Activated CD8-positive, alpha-beta memory T cell treated with anti-CD3 and anti-CD28 coated beads, Interleukin-2, amount 50 U/mL, for 48 hours (primary cell): Measurements from ENCODE around the gene SECISBP2L.
A peak's percentile ranks its signal among the peaks of the same experiment; 100 is the strongest.
"Not testable (repeated sequence)": the region's sequence is repeated elsewhere in the genome, so short reads cannot be mapped to it uniquely, and the experiment has no call there.

Experiments
- DNase-seq: peaks from one replicate; pipeline ENCODE4 v3.0.0-alpha.2; 2020

The SECISBP2L gene

GRCh38 chr15:48992545-48992944 is 53.7 kb downstream of the SECISBP2L start:
- no peak for DNase-seq

- no peak for DNase-seq
Observed at GRCh38 chr15:48992096-48992495, 54.1 kb downstream of the SECISBP2L start.

GRCh38 chr15:48989170-48989569 is 57.1 kb downstream of the SECISBP2L start:
- DNase-seq = no peak

- no peak for DNase-seq
Observed at GRCh38 chr15:48987142-48987541, 59.1 kb downstream of the SECISBP2L start.

- no peak for DNase-seq
Observed at GRCh38 chr15:48986240-48986639, 60.0 kb downstream of the SECISBP2L start.

GRCh38 chr15:48985516-48985915 is 60.7 kb downstream of the SECISBP2L start:
- no peak for DNase-seq

GRCh38 chr15:48984811-48985352 is 61.4 kb downstream of the SECISBP2L start:
- no peak for DNase-seq

- DNase-seq = no peak
Observed at GRCh38 chr15:48984021-48984710, 62.1 kb downstream of the SECISBP2L start.

GRCh38 chr15:48983300-48983699 is 62.9 kb downstream of the SECISBP2L start:
- DNase-seq = no peak

GRCh38 chr15:48981941-48982340 is 64.3 kb downstream of the SECISBP2L start:
- DNase-seq = no peak

GRCh38 chr15:48978638-48979037 is 67.6 kb downstream of the SECISBP2L start:
- DNase-seq = no peak

- no peak for DNase-seq
Observed at GRCh38 chr15:48976444-48977088, 69.7 kb downstream of the SECISBP2L start.

GRCh38 chr15:48975472-48976419 is 70.5 kb downstream of the SECISBP2L start:
- peak; percentile 89 for DNase-seq

- DNase-seq = no peak
Observed at GRCh38 chr15:48974882-48975281, 71.4 kb downstream of the SECISBP2L start.

- DNase-seq = no peak
Observed at GRCh38 chr15:48972750-48973503, 73.3 kb downstream of the SECISBP2L start.

- not testable (repeated sequence) for DNase-seq
Observed at GRCh38 chr15:48970926-48971325, 75.3 kb downstream of the SECISBP2L start.

- DNase-seq = no peak
Observed at GRCh38 chr15:48968066-48968465, 78.2 kb downstream of the SECISBP2L start.

GRCh38 chr15:48967336-48967735 is 78.9 kb downstream of the SECISBP2L start:
- DNase-seq = no peak

GRCh38 chr15:48966595-48967301 is 79.5 kb downstream of the SECISBP2L start:
- DNase-seq = no peak

GRCh38 chr15:48965972-48966371 is 80.3 kb downstream of the SECISBP2L start:
- DNase-seq = no peak

- no peak for DNase-seq
Observed at GRCh38 chr15:48964898-48965297, 81.3 kb downstream of the SECISBP2L start.
